ENCODE measurements around the gene CHMP4A.
"Not testable (repeated sequence)": the region's sequence is repeated elsewhere in the genome, so short reads cannot be mapped to it uniquely, and the experiment has no call there.

Gene CHMP4A

DNA sequence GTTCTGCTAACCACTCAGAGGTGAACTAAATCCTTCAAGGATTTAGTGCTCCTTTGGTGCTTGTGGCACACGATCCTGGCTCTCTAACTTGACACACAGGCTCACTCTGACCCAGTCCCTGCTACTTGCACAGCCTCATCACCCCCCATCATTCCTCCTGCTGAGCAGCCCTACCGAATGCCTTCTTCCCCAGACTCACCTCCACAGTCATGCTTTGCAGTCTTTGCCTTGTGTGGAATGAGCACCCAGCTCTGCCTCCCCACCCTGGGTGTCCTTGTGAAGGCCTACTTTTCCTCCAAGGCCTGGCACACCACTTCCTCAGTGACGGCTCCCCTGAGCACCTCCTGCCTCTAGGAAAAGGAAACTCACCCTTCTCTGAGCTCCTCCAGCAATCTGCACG, 37.1 kb upstream of the CHMP4A start:
- Mint-ChIP-seq H3K4me1 (no peaks in the 10 kb centered on the region), H3K27me3 (ENCODE audit: low read depth) (no peaks in the 10 kb centered on the region), H3K4me3 (no peak overlapping the region), H3K27ac (no peak overlapping the region), H3K9me3 (no peaks in the 10 kb centered on the region), H3K36me3 (ENCODE audit: low read depth) (no peaks in the 10 kb centered on the region)
- TF ChIP-seq, protein P1, sequence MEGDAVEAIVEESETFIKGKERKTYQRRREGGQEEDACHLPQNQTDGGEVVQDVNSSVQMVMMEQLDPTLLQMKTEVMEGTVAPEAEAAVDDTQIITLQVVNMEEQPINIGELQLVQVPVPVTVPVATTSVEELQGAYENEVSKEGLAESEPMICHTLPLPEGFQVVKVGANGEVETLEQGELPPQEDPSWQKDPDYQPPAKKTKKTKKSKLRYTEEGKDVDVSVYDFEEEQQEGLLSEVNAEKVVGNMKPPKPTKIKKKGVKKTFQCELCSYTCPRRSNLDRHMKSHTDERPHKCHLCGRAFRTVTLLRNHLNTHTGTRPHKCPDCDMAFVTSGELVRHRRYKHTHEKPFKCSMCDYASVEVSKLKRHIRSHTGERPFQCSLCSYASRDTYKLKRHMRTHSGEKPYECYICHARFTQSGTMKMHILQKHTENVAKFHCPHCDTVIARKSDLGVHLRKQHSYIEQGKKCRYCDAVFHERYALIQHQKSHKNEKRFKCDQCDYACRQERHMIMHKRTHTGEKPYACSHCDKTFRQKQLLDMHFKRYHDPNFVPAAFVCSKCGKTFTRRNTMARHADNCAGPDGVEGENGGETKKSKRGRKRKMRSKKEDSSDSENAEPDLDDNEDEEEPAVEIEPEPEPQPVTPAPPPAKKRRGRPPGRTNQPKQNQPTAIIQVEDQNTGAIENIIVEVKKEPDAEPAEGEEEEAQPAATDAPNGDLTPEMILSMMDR (IDR thresholded peaks at IDR 0.05; ENCODE audit: unreplicated experiment in 3 of 3), result no peak

DNA sequence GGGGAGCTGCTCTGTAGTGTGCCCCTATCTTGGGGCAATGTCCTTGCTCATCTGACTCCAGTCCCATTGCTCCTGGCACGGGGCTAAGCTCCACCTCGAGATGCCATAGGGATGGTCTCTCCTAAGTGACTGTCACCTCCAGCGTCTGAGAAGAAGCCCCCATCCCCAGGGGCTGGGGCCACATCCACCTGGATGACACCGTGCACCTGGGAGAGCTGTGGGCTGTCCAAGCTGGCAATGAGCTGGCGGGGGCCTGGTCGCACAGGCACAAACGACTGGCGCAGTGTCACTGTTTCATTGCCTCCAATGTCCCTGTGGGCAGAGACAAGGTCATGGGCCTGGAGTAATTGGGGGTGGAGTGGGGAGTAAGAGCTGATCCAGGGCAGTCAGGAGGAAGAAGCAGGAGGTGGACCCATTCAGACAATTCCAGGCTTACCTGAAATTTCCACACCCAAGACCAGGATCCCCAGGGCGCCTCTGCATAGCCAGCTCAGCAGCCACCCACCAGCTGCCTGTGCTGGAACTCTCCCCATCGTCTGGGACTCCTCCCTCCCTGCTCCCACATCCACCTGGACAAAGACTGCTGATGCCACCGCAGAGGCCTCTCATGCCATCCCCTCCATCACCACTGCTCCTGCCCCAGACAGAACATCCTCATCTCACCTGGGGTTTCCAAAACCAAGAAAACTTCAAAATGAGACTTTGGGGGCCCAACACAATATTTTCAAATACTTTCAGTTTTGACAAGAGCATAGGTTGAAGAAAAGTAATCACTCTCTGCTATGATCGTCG, 36.1 kb upstream of the CHMP4A start:
- no peaks in the 10 kb centered on the region for H3K36me3 Mint-ChIP-seq (ENCODE audit: low read depth)
- peaks cover 4% of the 10 kb centered on the region for H3K4me1 Mint-ChIP-seq
- TF ChIP-seq, protein P1 (IDR thresholded peaks at IDR 0.05; ENCODE audit: unreplicated experiment in 3 of 3), result no peak
- no peak overlapping the region for H3K27ac Mint-ChIP-seq
- no peaks in the 10 kb centered on the region for H3K9me3 Mint-ChIP-seq
- no peak overlapping the region for H3K4me3 Mint-ChIP-seq
- no peaks in the 10 kb centered on the region for H3K27me3 Mint-ChIP-seq (ENCODE audit: low read depth)

DNA sequence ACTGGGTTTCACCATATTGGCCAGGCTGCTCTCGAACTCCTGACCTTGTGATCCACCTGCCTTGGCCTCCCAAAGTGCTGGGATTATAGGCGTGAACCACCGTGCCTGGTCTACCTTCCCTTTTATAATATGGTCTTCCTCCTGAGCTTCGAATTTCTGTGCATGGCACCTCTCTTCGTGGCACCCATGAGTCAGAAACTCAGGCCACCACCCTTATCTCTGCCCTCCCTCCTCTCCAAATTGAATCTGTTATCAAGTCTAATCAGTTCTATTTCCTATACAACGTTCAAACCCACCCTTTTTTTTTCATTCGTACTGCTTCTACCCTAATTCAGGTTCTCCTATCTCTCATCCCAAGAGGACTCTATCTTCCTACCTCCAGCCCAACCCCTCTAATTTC, 34.1 kb upstream of the CHMP4A start:
- no peak overlapping the region for H3K4me3 Mint-ChIP-seq
- no peaks in the 10 kb centered on the region for H3K27me3 Mint-ChIP-seq (ENCODE audit: low read depth)
- TF ChIP-seq, protein P1 (IDR thresholded peaks at IDR 0.05; ENCODE audit: unreplicated experiment in 3 of 3), result no peak
- H3K36me3 Mint-ChIP-seq (ENCODE audit: low read depth), result no peaks in the 10 kb centered on the region
- peaks cover 11% of the 10 kb centered on the region for H3K4me1 Mint-ChIP-seq
- no peaks in the 10 kb centered on the region for H3K9me3 Mint-ChIP-seq
- no peak overlapping the region for H3K27ac Mint-ChIP-seq

DNA sequence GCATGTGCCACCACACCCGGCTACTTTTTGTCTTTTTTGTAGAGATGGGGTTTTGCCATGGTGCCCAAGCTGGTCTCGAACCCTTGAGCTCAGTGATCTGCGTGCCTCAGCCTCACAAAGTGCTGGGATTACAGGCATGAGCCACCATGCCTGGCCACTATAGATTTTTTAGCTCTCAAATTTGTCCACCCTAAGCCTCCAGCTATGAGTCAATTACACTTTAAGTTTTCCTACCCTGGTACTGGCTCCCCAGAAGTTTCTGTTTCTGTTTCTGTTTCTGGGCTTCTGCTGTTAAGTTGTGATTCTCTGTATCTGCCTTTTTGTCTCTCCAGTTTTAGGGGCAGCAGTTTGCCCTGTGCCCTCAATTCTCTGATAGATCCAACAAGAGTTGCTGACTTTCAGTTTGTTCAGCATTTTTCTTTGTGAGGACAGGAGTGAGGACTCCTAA, 33.5 kb upstream of the CHMP4A start:
- no peak overlapping the region for H3K27ac Mint-ChIP-seq
- no peaks in the 10 kb centered on the region for H3K9me3 Mint-ChIP-seq
- H3K36me3 Mint-ChIP-seq (ENCODE audit: low read depth), result no peaks in the 10 kb centered on the region
- TF ChIP-seq, protein P1 (IDR thresholded peaks at IDR 0.05; ENCODE audit: unreplicated experiment in 3 of 3), result no peak
- H3K4me3 Mint-ChIP-seq, result peak overlapping the region in 1 of 3 experiments; percentile 47
- peaks cover 17% of the 10 kb centered on the region for H3K4me1 Mint-ChIP-seq
- H3K27me3 Mint-ChIP-seq (ENCODE audit: low read depth), result no peaks in the 10 kb centered on the region

DNA sequence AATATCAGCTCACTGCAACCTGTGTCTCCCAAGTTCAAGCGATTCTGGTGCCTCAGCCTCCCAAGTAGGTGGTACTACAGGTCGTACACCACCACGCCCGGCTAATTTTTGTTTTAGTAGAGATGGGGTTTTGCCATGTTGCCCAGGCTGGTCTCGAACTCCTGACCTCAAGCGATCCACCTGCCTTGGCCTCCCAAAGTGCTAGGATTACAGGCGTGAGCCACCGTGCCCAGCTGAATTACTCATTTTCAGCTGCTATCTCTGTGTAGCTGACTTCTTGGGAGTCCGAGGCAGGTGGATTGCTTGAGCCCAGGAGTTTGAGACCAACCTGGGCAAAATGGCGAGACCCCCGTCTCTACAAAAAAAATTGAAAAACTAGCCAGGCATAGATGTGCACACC, 32.1 kb upstream of the CHMP4A start:
- Mint-ChIP-seq H3K4me1 (peaks cover 21% of the 10 kb centered on the region), H3K4me3 (peak overlapping the region in 1 of 3 experiments; percentile 77), H3K27ac (peak overlapping the region in 1 of 3 experiments; percentile 68)
- H3K27me3 Mint-ChIP-seq (ENCODE audit: low read depth); H3K9me3 Mint-ChIP-seq; H3K36me3 Mint-ChIP-seq (ENCODE audit: low read depth): not testable (repeated sequence)

DNA sequence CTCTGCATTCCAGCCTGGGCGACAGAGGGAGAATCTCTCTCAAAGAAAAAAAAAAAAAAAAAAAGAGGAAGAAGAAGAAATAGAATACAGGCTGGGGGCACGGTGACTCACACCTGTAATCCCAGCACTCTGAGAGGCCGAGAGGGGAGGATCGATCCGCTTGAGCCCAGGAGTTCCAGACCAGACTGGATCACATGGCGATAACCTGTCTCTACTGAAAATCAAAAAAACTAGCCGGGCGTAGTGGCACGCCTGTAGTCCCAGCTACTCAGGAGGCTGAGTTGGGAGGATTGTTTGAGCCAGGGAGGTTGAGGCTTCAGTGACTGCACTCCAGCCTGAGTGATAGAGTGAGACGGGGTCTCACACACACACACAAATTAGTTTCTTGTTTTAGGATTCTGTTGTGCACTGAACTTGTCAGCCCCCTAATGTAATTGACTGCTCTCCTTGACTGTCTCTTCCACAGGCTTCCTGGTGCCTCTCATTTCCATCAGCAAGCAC, 30.1 kb upstream of the CHMP4A start:
- no peaks in the 10 kb centered on the region for H3K27me3 Mint-ChIP-seq (ENCODE audit: low read depth)
- peaks cover 39% of the 10 kb centered on the region for H3K4me1 Mint-ChIP-seq
- H3K36me3 Mint-ChIP-seq (ENCODE audit: low read depth), result peaks cover 21% of the 10 kb centered on the region
- no peaks in the 10 kb centered on the region for H3K9me3 Mint-ChIP-seq
- H3K4me3 Mint-ChIP-seq, result peak overlapping the region; percentile 89 to 99 (median 91)
- peak overlapping the region; percentile 99 to 100 (median 99) for H3K27ac Mint-ChIP-seq
- TF ChIP-seq, protein P1 (IDR thresholded peaks at IDR 0.05; ENCODE audit: unreplicated experiment in 3 of 3), result no peak
